Thyroid gland (tissue), 4 donors: ENCODE data around the gene MEOX2. TPM values are rescaled to one million over a fixed set of nuclear protein-coding genes. Genes with fewer than 3 reads are reported as not detected.

Source experiments
- DNase-seq, 2 donors: peaks; one replicate each; pipeline ENCODE4 v3.0.0-alpha.2; 2019
- H3K27ac ChIP-seq, 3 donors: fragments of 200-600 bp; sonication (generic); 1 replicate in 2 of 3; 2 replicates in 1 of 3; pipeline ENCODE4 v1.5.1; 2016 to 2019; ENCODE audit warnings: mild to moderate bottlenecking in 1 of 3, moderate library complexity in 1 of 3
- H3K27me3 ChIP-seq: fragments of 200-600 bp; sonication (generic); one replicate; pipeline ENCODE4 v1.5.1; 2019
- H3K36me3 ChIP-seq, 2 donors: fragments of 200-600 bp; sonication (generic); one replicate each; pipeline ENCODE4 v1.5.1; 2016 to 2019
- H3K4me1 ChIP-seq, 2 donors: fragments of 200-600 bp; sonication (generic); one replicate each; pipeline ENCODE4 v1.5.1; 2017 to 2019
- H3K4me3 ChIP-seq, 3 donors: fragments of 200-600 bp; sonication (generic); replicated peaks in 1 of 3; 1 replicate in 2 of 3; 2 replicates in 1 of 3; pipeline ENCODE4 v1.5.1; 2016; ENCODE audit warnings: mild to moderate bottlenecking in 1 of 3
- H3K9me3 ChIP-seq: fragments of 200-600 bp; sonication (generic); one replicate; pipeline ENCODE4 v1.5.1; 2017
- CTCF ChIP-seq, 6 experiments: fragments of 200-600 bp in 3 of 6; fragments of 450-650 bp in 3 of 6; sonication (generic) in 3 of 6; IDR thresholded peaks; one replicate each; pipeline ENCODE4 v1.5.1; 2016 to 2019; ENCODE audit warnings: antibody characterized with exemption in 6 of 6, mild to moderate bottlenecking in 2 of 6, inconsistent platforms in 1 of 6, moderate library complexity in 1 of 6
- POLR2A ChIP-seq, 2 donors: fragments of 450-650 bp; IDR thresholded peaks; one replicate each; pipeline ENCODE4 v1.6.1; 2017; ENCODE audit warnings: antibody characterized with exemption in 2 of 2, mild to moderate bottlenecking in 2 of 2, moderate library complexity in 1 of 2
- WGBS, 2 donors: methylation state at CpG; one replicate each; pipeline ENCODE4 v1.1.5; 2017; 5-methylcytosine and 5-hydroxymethylcytosine counted together
- intact Hi-C: fragments of 100-400 bp; cut with DNase I; formaldehyde crosslinking; loops from one replicate; pipeline ENCODE4 v1.15.1; 2023
- total RNA-seq, 4 donors: library from RNA; depleted of rRNA; stranded (reverse); fragments of >200 nt; gene quantifications; one replicate each; pipeline ENCODE4 v1.2.3, GENCODE V29; 2016

MEOX2 gene
- total RNA-seq, result 10 to 100 TPM in 1 of 4 donors, 1 to 10 TPM in 3; 4.5 to 12.2 (median 7.8) TPM

- no peaks in the 10 kb centered on the region for H3K9me3 ChIP-seq
- peak within 1 kb of the TSS; percentile 69 to 90 (median 84) for H3K27ac ChIP-seq
- 1% methylated on average over 30 to 32 of the region's 32 CpGs for WGBS, 2 donors
- TF ChIP-seq CTCF (IDR thresholded peaks at IDR 0.05) (no peak), POLR2A (IDR thresholded peaks at IDR 0.05) (peak in 1 of 2 donors; percentile 43)
- DNase-seq, result peak; percentile 32 to 45
- H3K4me1 ChIP-seq, result no peaks in the 10 kb centered on the region
- no peaks in the 10 kb centered on the region for H3K36me3 ChIP-seq
- no peaks in the 10 kb centered on the region for H3K27me3 ChIP-seq
- peak within 1 kb of the TSS in 2 of 3 donors; percentile 9 to 30 for H3K4me3 ChIP-seq
- intact Hi-C loops, result no loop called here
These were observed at the start of gene MEOX2 for GRCh38 chr7:15686295-15686956. Gene MEOX2 (minus strand): TSS chr7:15686683. CDS start chr7:15686402, 281 bp downstream.

GRCh38 chr7:15729746-15730145 lies 43.3 kb upstream of the MEOX2 start:
- no peak overlapping the region for H3K27ac ChIP-seq

GRCh38 chr7:15725051-15725450 lies 38.6 kb upstream of the MEOX2 start:
- intact Hi-C loops, result no loop called here
- no peak overlapping the region for H3K27ac ChIP-seq
- H3K27me3 ChIP-seq, result no peaks in the 10 kb centered on the region
- H3K9me3 ChIP-seq, result no peaks in the 10 kb centered on the region
- H3K4me1 ChIP-seq, result no peaks in the 10 kb centered on the region
- 85 to 90% methylated on average over 3 of the region's 3 CpGs for WGBS, 2 donors
- no peak overlapping the region for H3K4me3 ChIP-seq
- no peak for DNase-seq
- H3K36me3 ChIP-seq, result no peaks in the 10 kb centered on the region
- no peak for TF ChIP-seq POLR2A (IDR thresholded peaks at IDR 0.05)

More at GRCh38 chr7:15729746-15730145, 43.3 kb upstream of the MEOX2 start:
- TF ChIP-seq POLR2A (IDR thresholded peaks at IDR 0.05) (no peak), CTCF (IDR thresholded peaks at IDR 0.05) (no peak)
- H3K4me1 ChIP-seq, result no peaks in the 10 kb centered on the region
- DNase-seq, result no peak
- no peaks in the 10 kb centered on the region for H3K27me3 ChIP-seq
- no peak overlapping the region for H3K4me3 ChIP-seq
- no peaks in the 10 kb centered on the region for H3K9me3 ChIP-seq
- no peaks in the 10 kb centered on the region for H3K36me3 ChIP-seq
- intact Hi-C loops, result no loop called here

- H3K27me3 ChIP-seq, result no peaks in the 10 kb centered on the region
- intact Hi-C loops, result no loop called here
- TF ChIP-seq CTCF (IDR thresholded peaks at IDR 0.05) (no peak), POLR2A (IDR thresholded peaks at IDR 0.05) (no peak)
These were observed 37.4 kb upstream of the MEOX2 start for GRCh38 chr7:15723841-15724240.

GRCh38 chr7:15720849-15721471 lies 34.5 kb upstream of the MEOX2 start:
- TF ChIP-seq POLR2A (IDR thresholded peaks at IDR 0.05) (no peak), CTCF (IDR thresholded peaks at IDR 0.05) (peak in 3 of 6 experiments; percentile 35 to 47 (median 36))
- Histone ChIP-seq H3K36me3 (no peaks in the 10 kb centered on the region), H3K27ac (no peak overlapping the region), H3K4me1 (no peaks in the 10 kb centered on the region), H3K27me3 (no peaks in the 10 kb centered on the region), H3K4me3 (no peak overlapping the region), H3K9me3 (no peaks in the 10 kb centered on the region)
- DNase-seq, result peak; percentile 5 to 6
- intact Hi-C loops, result no loop called here
- WGBS, 2 donors, result 39 to 46% methylated on average over 5 of the region's 5 CpGs

More at GRCh38 chr7:15723841-15724240, 37.4 kb upstream of the MEOX2 start:
- no peaks in the 10 kb centered on the region for H3K36me3 ChIP-seq
- no peak overlapping the region for H3K27ac ChIP-seq
- no peak overlapping the region for H3K4me3 ChIP-seq
- no peak for DNase-seq
- H3K9me3 ChIP-seq, result no peaks in the 10 kb centered on the region
- H3K4me1 ChIP-seq, result no peaks in the 10 kb centered on the region
